ENCODE results near the gene CHMP1B. TPM values are rescaled to one million over a fixed set of nuclear protein-coding genes. Genes with fewer than 3 reads are reported as not detected.

CHMP1B gene
- total RNA-seq, 1 experiment from 2014 or later: 56.5 TPM

DNA sequence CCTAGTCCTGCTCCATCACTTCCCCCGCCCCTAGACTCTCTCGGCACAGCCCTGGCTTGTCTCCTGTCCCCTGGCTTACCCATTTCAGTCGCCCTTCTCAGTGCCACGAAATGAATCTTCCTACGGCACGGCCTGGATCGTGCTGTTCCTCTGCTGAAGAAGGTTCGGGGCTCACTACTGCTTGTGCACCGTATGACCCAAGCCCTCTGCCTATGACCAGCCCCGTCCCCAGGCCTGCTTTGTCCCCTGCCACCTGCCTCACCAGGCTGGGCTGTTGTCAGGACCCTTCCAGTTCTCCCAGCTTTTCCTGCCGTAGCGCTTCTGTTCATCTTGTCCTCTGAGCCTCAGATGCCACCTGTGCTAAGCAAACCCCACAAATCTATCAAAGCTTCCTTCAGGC, 13.9 kb downstream of the CHMP1B start:
- H3K9me3 Mint-ChIP-seq (ENCODE audit: unreplicated experiment): no peaks in the 10 kb centered on the region
- H3K4me3 Mint-ChIP-seq (ENCODE audit: unreplicated experiment): no peak overlapping the region
- H3K9me3 ChIP-seq: no peaks in the 10 kb centered on the region
- no TSS peak for BruUV-seq (replicated peaks)
- no peaks in the 10 kb centered on the region for H3K27me3 Mint-ChIP-seq (ENCODE audit: insufficient read depth, unreplicated experiment)
- H3K27me3 ChIP-seq (replicated peaks; ENCODE audit: control insufficient read depth, insufficient read depth, low read length): no peaks in the 10 kb centered on the region
- TF ChIP-seq, protein P1, sequence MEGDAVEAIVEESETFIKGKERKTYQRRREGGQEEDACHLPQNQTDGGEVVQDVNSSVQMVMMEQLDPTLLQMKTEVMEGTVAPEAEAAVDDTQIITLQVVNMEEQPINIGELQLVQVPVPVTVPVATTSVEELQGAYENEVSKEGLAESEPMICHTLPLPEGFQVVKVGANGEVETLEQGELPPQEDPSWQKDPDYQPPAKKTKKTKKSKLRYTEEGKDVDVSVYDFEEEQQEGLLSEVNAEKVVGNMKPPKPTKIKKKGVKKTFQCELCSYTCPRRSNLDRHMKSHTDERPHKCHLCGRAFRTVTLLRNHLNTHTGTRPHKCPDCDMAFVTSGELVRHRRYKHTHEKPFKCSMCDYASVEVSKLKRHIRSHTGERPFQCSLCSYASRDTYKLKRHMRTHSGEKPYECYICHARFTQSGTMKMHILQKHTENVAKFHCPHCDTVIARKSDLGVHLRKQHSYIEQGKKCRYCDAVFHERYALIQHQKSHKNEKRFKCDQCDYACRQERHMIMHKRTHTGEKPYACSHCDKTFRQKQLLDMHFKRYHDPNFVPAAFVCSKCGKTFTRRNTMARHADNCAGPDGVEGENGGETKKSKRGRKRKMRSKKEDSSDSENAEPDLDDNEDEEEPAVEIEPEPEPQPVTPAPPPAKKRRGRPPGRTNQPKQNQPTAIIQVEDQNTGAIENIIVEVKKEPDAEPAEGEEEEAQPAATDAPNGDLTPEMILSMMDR (IDR thresholded peaks at IDR 0.05; ENCODE audit: insufficient read depth in 1 of 2, low read depth in 1 of 2, low read length in 1 of 2, severe bottlenecking in 1 of 2, unreplicated experiment in 1 of 2): no peak
- DNase-seq: no peak
- H3K4me1 Mint-ChIP-seq (ENCODE audit: low read depth, unreplicated experiment): peaks cover 14% of the 10 kb centered on the region
- peaks cover 25% of the 10 kb centered on the region for H3K4me1 ChIP-seq
- H3K36me3 ChIP-seq (ENCODE audit: control insufficient read depth, insufficient read depth, low read length): no peaks in the 10 kb centered on the region
- no peak overlapping the region for H3K27ac Mint-ChIP-seq (ENCODE audit: unreplicated experiment)
- intact Hi-C loops (cut with micrococcal nuclease; ENCODE audit: unreplicated experiment): no loop called here
- H3K4me3 ChIP-seq (ENCODE audit: low read depth, low read length): no peak overlapping the region
- H3K36me3 Mint-ChIP-seq (ENCODE audit: insufficient read depth, unreplicated experiment): peaks cover 6% of the 10 kb centered on the region
- ChIA-PET CTCF (interaction anchor here (0.7 to 0.9 kb wide), 2 partner anchors 132 to 455 kb away, joined by 4 to 8 read pairs; no protein-coding TSS in a partner anchor), POLR2A (no interaction called here)

DNA sequence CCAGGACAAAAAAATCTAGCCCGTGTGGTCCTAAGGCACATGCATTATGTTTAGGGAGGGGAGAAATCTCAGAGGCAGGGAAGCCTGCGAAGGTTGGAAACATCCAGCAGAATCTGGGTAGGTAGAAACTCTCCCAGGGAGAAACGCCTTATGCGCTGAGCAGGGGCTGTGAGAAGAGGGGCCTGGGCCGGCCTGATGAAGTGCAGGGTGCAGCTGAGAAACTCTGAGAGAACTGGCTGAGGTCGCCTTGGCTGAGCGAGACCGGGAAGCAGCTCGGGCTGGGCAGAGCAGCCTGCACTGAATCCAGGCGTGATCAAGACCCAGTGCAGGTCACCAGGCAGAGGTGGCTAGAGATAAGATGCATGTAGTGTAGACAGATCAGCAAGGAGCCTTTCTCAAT, 15.1 kb downstream of the CHMP1B start:
- no TSS peak for BruUV-seq (replicated peaks)
- CTCF ChIA-PET: interaction anchor here (0.7 kb wide), 1 partner anchor 40 kb away, joined by 3 read pairs; no protein-coding TSS in a partner anchor
- Histone ChIP-seq H3K4me3 (ENCODE audit: low read depth, low read length) (no peak overlapping the region), H3K9me3 (no peaks in the 10 kb centered on the region), H3K27me3 (replicated peaks; ENCODE audit: control insufficient read depth, insufficient read depth, low read length) (no peaks in the 10 kb centered on the region), H3K36me3 (ENCODE audit: control insufficient read depth, insufficient read depth, low read length) (no peaks in the 10 kb centered on the region), H3K4me1 (peaks cover 12% of the 10 kb centered on the region)
- Mint-ChIP-seq H3K4me3 (ENCODE audit: unreplicated experiment) (no peak overlapping the region), H3K4me1 (ENCODE audit: low read depth, unreplicated experiment) (peaks cover 7% of the 10 kb centered on the region), H3K36me3 (ENCODE audit: insufficient read depth, unreplicated experiment) (peaks cover 6% of the 10 kb centered on the region), H3K9me3 (ENCODE audit: unreplicated experiment) (no peaks in the 10 kb centered on the region), H3K27me3 (ENCODE audit: insufficient read depth, unreplicated experiment) (no peaks in the 10 kb centered on the region), H3K27ac (ENCODE audit: unreplicated experiment) (peak overlapping the region; percentile 66)
- intact Hi-C loops (cut with micrococcal nuclease; ENCODE audit: unreplicated experiment): no loop called here
- TF ChIP-seq, protein P1 (IDR thresholded peaks at IDR 0.05; ENCODE audit: insufficient read depth in 1 of 2, low read depth in 1 of 2, low read length in 1 of 2, severe bottlenecking in 1 of 2, unreplicated experiment in 1 of 2): no peak
- POLR2A ChIA-PET: no interaction called here
- DNase-seq: no peak

DNA sequence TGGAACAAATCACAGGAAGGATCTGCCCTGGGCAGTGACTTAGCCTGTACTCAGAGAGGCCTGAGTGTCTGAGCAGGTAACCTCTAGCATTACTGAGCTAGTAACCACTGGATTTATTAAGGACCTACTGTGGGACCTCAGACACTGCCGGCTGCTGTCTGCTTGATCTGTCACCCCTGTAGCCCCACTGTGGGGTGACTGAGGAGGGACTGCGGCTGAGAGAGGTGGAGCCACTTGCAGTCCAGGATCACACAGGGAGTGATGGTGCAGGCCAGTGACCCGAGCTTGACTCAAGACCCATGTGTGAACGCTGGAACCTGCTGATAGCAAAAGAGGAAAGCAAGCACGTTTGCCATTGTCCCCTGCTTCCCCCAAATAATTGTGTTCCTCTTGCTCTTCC, 15.6 kb downstream of the CHMP1B start:
- no peaks in the 10 kb centered on the region for H3K27me3 ChIP-seq (replicated peaks; ENCODE audit: control insufficient read depth, insufficient read depth, low read length)
- ChIA-PET POLR2A (no interaction called here), CTCF (interaction anchor here (0.7 kb wide), 1 partner anchor 40 kb away, joined by 3 read pairs; no protein-coding TSS in a partner anchor)
- intact Hi-C loops (cut with micrococcal nuclease; ENCODE audit: unreplicated experiment): no loop called here
- H3K4me1 ChIP-seq: peaks cover 8% of the 10 kb centered on the region
- no TSS peak for BruUV-seq (replicated peaks)
- no peak overlapping the region for H3K4me3 Mint-ChIP-seq (ENCODE audit: unreplicated experiment)
- peak overlapping the region; percentile 66 for H3K27ac Mint-ChIP-seq (ENCODE audit: unreplicated experiment)
- H3K36me3 ChIP-seq (ENCODE audit: control insufficient read depth, insufficient read depth, low read length): no peaks in the 10 kb centered on the region
- no peaks in the 10 kb centered on the region for H3K9me3 ChIP-seq
- peaks cover 3% of the 10 kb centered on the region for H3K36me3 Mint-ChIP-seq (ENCODE audit: insufficient read depth, unreplicated experiment)
- H3K4me3 ChIP-seq (ENCODE audit: low read depth, low read length): no peak overlapping the region
- H3K27me3 Mint-ChIP-seq (ENCODE audit: insufficient read depth, unreplicated experiment): no peaks in the 10 kb centered on the region
- peaks cover 3% of the 10 kb centered on the region for H3K4me1 Mint-ChIP-seq (ENCODE audit: low read depth, unreplicated experiment)
- H3K9me3 Mint-ChIP-seq (ENCODE audit: unreplicated experiment): no peaks in the 10 kb centered on the region
- TF ChIP-seq, protein P1 (IDR thresholded peaks at IDR 0.05; ENCODE audit: insufficient read depth in 1 of 2, low read depth in 1 of 2, low read length in 1 of 2, severe bottlenecking in 1 of 2, unreplicated experiment in 1 of 2): no peak
- DNase-seq: no peak
